ENCODE results near the gene GLCE.

- no peak for TF ChIP-seq RAD21 (CRISPR knock-in tag; conservative IDR thresholded peaks at IDR 0.05 in 1 of 2, IDR thresholded peaks at IDR 0.05 in 1 of 2)
- no peak for TF ChIP-seq CTCF (IDR thresholded peaks at IDR 0.05 in 2 of 3, conservative IDR thresholded peaks at IDR 0.05 in 1 of 3; ENCODE audit: insufficient read depth in 2 of 3, low read depth in 1 of 3, low read length in 3 of 3)
- TF ChIP-seq HDAC2 (IDR thresholded peaks at IDR 0.05): no peak
Measured at GRCh38 chr15:69232144-69232543, 71.7 kb downstream of the GLCE start.
